DND-41 (cell line): Measurements from ENCODE around the gene TMEM94.

Experiments used
- EZH2 ChIP-seq: IDR thresholded peaks from 3 replicates; pipeline ENCODE4 v1.6.1; 2012; ENCODE audit warnings: borderline replicate concordance, low read depth, mild to moderate bottlenecking, moderate library complexity, low read length, inconsistent platforms; ENCODE audit not compliant: severe bottlenecking
- TF ChIP-seq, protein P1 (sequence below): IDR thresholded peaks from 2 replicates; pipeline ENCODE4 v1.5.1; 2012; ENCODE audit warnings: borderline replicate concordance, low read length, moderate library complexity, mild to moderate bottlenecking; ENCODE audit not compliant: poor library complexity, severe bottlenecking; ENCODE audit errors: extremely low read depth

DNA sequence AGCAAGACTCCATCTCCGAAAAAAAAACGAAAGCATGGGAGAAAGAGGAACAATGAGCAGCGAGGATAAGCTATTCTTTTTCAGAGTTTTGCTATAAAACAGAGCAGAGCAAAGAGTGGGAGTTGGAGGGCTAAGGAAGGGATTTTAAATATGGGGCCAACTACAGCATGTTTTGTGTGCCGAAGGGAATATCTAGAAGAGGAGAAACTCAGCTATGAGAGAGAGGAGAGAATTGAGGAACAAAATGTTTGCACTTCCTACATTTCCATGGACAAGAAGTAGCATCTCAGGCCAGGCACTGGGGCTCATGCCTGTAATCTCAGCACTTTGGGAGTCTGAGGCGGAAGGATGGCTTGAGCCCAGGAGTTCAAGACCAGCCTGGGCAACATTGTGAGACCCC lies 37.9 kb upstream of the TMEM94 start:
- TF ChIP-seq, protein P1, sequence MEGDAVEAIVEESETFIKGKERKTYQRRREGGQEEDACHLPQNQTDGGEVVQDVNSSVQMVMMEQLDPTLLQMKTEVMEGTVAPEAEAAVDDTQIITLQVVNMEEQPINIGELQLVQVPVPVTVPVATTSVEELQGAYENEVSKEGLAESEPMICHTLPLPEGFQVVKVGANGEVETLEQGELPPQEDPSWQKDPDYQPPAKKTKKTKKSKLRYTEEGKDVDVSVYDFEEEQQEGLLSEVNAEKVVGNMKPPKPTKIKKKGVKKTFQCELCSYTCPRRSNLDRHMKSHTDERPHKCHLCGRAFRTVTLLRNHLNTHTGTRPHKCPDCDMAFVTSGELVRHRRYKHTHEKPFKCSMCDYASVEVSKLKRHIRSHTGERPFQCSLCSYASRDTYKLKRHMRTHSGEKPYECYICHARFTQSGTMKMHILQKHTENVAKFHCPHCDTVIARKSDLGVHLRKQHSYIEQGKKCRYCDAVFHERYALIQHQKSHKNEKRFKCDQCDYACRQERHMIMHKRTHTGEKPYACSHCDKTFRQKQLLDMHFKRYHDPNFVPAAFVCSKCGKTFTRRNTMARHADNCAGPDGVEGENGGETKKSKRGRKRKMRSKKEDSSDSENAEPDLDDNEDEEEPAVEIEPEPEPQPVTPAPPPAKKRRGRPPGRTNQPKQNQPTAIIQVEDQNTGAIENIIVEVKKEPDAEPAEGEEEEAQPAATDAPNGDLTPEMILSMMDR, result no peak
- no peak for TF ChIP-seq EZH2
